Measurements from ENCODE around the gene ZSWIM8. TPM values are rescaled to one million over a fixed set of nuclear protein-coding genes. Genes with fewer than 3 reads are reported as not detected.
"Not testable (repeated sequence)": the region's sequence is repeated elsewhere in the genome, so short reads cannot be mapped to it uniquely, and the experiment has no call there.

Gene ZSWIM8
- total and polyA plus RNA-seq, 5 donors from 2014 or later, result 6.0 to 95.5 (median 12.3) TPM

GRCh38 chr10:73785721-73786511, 510 bp downstream of the ZSWIM8 start:
- peak overlapping the region; percentile 95 to 98 (median 96) for H3K4me3 Mint-ChIP-seq
- H3K36me3 ChIP-seq (ENCODE audit: control insufficient read depth, insufficient read depth, low read length), result peaks cover 17% of the 10 kb centered on the region
- peaks cover 11% of the 10 kb centered on the region for H3K36me3 Mint-ChIP-seq
- ATAC-seq (ENCODE audit: low read depth in 2 of 2), result peak; percentile 1
- peak overlapping the region; percentile 95 to 98 (median 98) for H3K27ac Mint-ChIP-seq
- H3K9me3 ChIP-seq (ENCODE audit: control insufficient read depth in 2 of 2, low read length in 2 of 2), result no peaks in the 10 kb centered on the region
- H3K9me3 Mint-ChIP-seq, result no peaks in the 10 kb centered on the region
- peaks cover 9% of the 10 kb centered on the region for H3K27me3 Mint-ChIP-seq
- H3K27me3 ChIP-seq (ENCODE audit: control insufficient read depth, insufficient read depth, low read length), result no peaks in the 10 kb centered on the region
- H3K4me1 ChIP-seq (ENCODE audit: control insufficient read depth, insufficient read depth, low read length, poor library complexity, severe bottlenecking), result peaks cover 45% of the 10 kb centered on the region
- peak; percentile 23 to 64 (median 53) for DNase-seq
- H3K4me1 Mint-ChIP-seq, result peaks cover 24 to 61% (median 37%) of the 10 kb centered on the region in 4 donors
- peak overlapping the region; percentile 77 for H3K4me3 ChIP-seq (ENCODE audit: low read depth, low read length)
- peak overlapping the region; percentile 80 for H3K27ac ChIP-seq (ENCODE audit: insufficient read depth, low read length, poor library complexity, severe bottlenecking)

GRCh38 chr10:73786512-73786885, 1.1 kb downstream of the ZSWIM8 start:
- Mint-ChIP-seq H3K27ac (peak overlapping the region; percentile 92 to 98 (median 95)), H3K4me1 (peaks cover 23 to 56% (median 37%) of the 10 kb centered on the region in 4 donors), H3K36me3 (peaks cover 11% of the 10 kb centered on the region), H3K9me3 (no peaks in the 10 kb centered on the region), H3K27me3 (peaks cover 9% of the 10 kb centered on the region), H3K4me3 (peak overlapping the region; percentile 92 to 98 (median 96))
- H3K36me3 ChIP-seq (ENCODE audit: control insufficient read depth, insufficient read depth, low read length), result peaks cover 23% of the 10 kb centered on the region
- no peaks in the 10 kb centered on the region for H3K9me3 ChIP-seq (ENCODE audit: control insufficient read depth in 2 of 2, low read length in 2 of 2)
- ATAC-seq (ENCODE audit: low read depth in 2 of 2), result no peak
- H3K4me3 ChIP-seq (ENCODE audit: low read depth, low read length), result peak overlapping the region; percentile 77
- peaks cover 39% of the 10 kb centered on the region for H3K4me1 ChIP-seq (ENCODE audit: control insufficient read depth, insufficient read depth, low read length, poor library complexity, severe bottlenecking)
- H3K27me3 ChIP-seq (ENCODE audit: control insufficient read depth, insufficient read depth, low read length), result no peaks in the 10 kb centered on the region
- no peak for DNase-seq
- H3K27ac ChIP-seq (ENCODE audit: insufficient read depth, low read length, poor library complexity, severe bottlenecking), result peak overlapping the region; percentile 80

GRCh38 chr10:73787031-73787800, 1.8 kb downstream of the ZSWIM8 start:
- ATAC-seq (ENCODE audit: low read depth in 2 of 2); H3K9me3 Mint-ChIP-seq: not testable (repeated sequence)
- H3K27ac Mint-ChIP-seq, result peak overlapping the region in 1 of 3 donors; percentile 45

GRCh38 chr10:73788864-73789658, 3.7 kb downstream of the ZSWIM8 start:
- H3K9me3 Mint-ChIP-seq, result no peaks in the 10 kb centered on the region
- ATAC-seq (ENCODE audit: low read depth in 2 of 2), result no peak
- peaks cover 15% of the 10 kb centered on the region for H3K36me3 Mint-ChIP-seq
- Histone ChIP-seq H3K4me1 (ENCODE audit: control insufficient read depth, insufficient read depth, low read length, poor library complexity, severe bottlenecking) (peaks cover 24% of the 10 kb centered on the region), H3K9me3 (ENCODE audit: control insufficient read depth in 2 of 2, low read length in 2 of 2) (no peaks in the 10 kb centered on the region), H3K36me3 (ENCODE audit: control insufficient read depth, insufficient read depth, low read length) (peaks cover 47% of the 10 kb centered on the region), H3K27ac (ENCODE audit: insufficient read depth, low read length, poor library complexity, severe bottlenecking) (no peak overlapping the region), H3K4me3 (ENCODE audit: low read depth, low read length) (no peak overlapping the region), H3K27me3 (ENCODE audit: control insufficient read depth, insufficient read depth, low read length) (no peaks in the 10 kb centered on the region)
- peaks cover 12 to 38% (median 22%) of the 10 kb centered on the region in 4 donors for H3K4me1 Mint-ChIP-seq
- peak overlapping the region in 1 of 3 donors; percentile 9 for H3K27ac Mint-ChIP-seq
- H3K27me3 Mint-ChIP-seq, result peaks cover 9% of the 10 kb centered on the region
- no peak for DNase-seq
- H3K4me3 Mint-ChIP-seq, result peak overlapping the region in 1 of 4 donors; percentile 77

More at GRCh38 chr10:73787031-73787800, 1.8 kb downstream of the ZSWIM8 start:
- not testable (repeated sequence) for H3K4me3 ChIP-seq (ENCODE audit: low read depth, low read length); H3K9me3 ChIP-seq (ENCODE audit: control insufficient read depth in 2 of 2, low read length in 2 of 2); DNase-seq; H3K27me3 Mint-ChIP-seq; H3K27me3 ChIP-seq (ENCODE audit: control insufficient read depth, insufficient read depth, low read length); H3K27ac ChIP-seq (ENCODE audit: insufficient read depth, low read length, poor library complexity, severe bottlenecking)
- Mint-ChIP-seq H3K4me3 (peak overlapping the region; percentile 92 to 98 (median 96)), H3K36me3 (peaks cover 11% of the 10 kb centered on the region), H3K4me1 (peaks cover 20 to 50% (median 33%) of the 10 kb centered on the region in 4 donors)
- Histone ChIP-seq H3K4me1 (ENCODE audit: control insufficient read depth, insufficient read depth, low read length, poor library complexity, severe bottlenecking) (peaks cover 36% of the 10 kb centered on the region), H3K36me3 (ENCODE audit: control insufficient read depth, insufficient read depth, low read length) (peaks cover 30% of the 10 kb centered on the region)

GRCh38 chr10:73789659-73790055, 4.3 kb downstream of the ZSWIM8 start:
- no peak overlapping the region for H3K4me3 ChIP-seq (ENCODE audit: low read depth, low read length)
- peaks cover 23% of the 10 kb centered on the region for H3K4me1 ChIP-seq (ENCODE audit: control insufficient read depth, insufficient read depth, low read length, poor library complexity, severe bottlenecking)
- no peaks in the 10 kb centered on the region for H3K9me3 ChIP-seq (ENCODE audit: control insufficient read depth in 2 of 2, low read length in 2 of 2)
- H3K9me3 Mint-ChIP-seq, result no peaks in the 10 kb centered on the region
- H3K27me3 ChIP-seq (ENCODE audit: control insufficient read depth, insufficient read depth, low read length), result no peaks in the 10 kb centered on the region
- H3K36me3 Mint-ChIP-seq, result peaks cover 19% of the 10 kb centered on the region
- no peak overlapping the region for H3K27ac ChIP-seq (ENCODE audit: insufficient read depth, low read length, poor library complexity, severe bottlenecking)
- H3K36me3 ChIP-seq (ENCODE audit: control insufficient read depth, insufficient read depth, low read length), result peaks cover 53% of the 10 kb centered on the region
- peak overlapping the region in 1 of 4 donors; percentile 77 for H3K4me3 Mint-ChIP-seq
- H3K27me3 Mint-ChIP-seq, result peaks cover 9% of the 10 kb centered on the region
- no peak for DNase-seq
- no peak overlapping the region for H3K27ac Mint-ChIP-seq
- ATAC-seq (ENCODE audit: low read depth in 2 of 2), result no peak
- peaks cover 13 to 32% (median 22%) of the 10 kb centered on the region in 4 donors for H3K4me1 Mint-ChIP-seq

- H3K36me3 ChIP-seq (ENCODE audit: control insufficient read depth, insufficient read depth, low read length), result peaks cover 60% of the 10 kb centered on the region
Observed at GRCh38 chr10:73790886-73791625, 5.7 kb downstream of the ZSWIM8 start.

More at GRCh38 chr10:73790886-73791625, 5.7 kb downstream of the ZSWIM8 start:
- Mint-ChIP-seq H3K4me3 (peak overlapping the region in 2 of 4 donors; percentile 33 to 77), H3K27ac (no peak overlapping the region), H3K36me3 (peaks cover 27% of the 10 kb centered on the region), H3K9me3 (no peaks in the 10 kb centered on the region), H3K4me1 (peaks cover 7 to 21% (median 15%) of the 10 kb centered on the region in 4 donors), H3K27me3 (peaks cover 4% of the 10 kb centered on the region)
- ATAC-seq (ENCODE audit: low read depth in 2 of 2) (no peak), DNase-seq (no peak)
- Histone ChIP-seq H3K27ac (ENCODE audit: insufficient read depth, low read length, poor library complexity, severe bottlenecking) (no peak overlapping the region), H3K4me3 (ENCODE audit: low read depth, low read length) (no peak overlapping the region), H3K9me3 (ENCODE audit: control insufficient read depth in 2 of 2, low read length in 2 of 2) (no peaks in the 10 kb centered on the region), H3K4me1 (ENCODE audit: control insufficient read depth, insufficient read depth, low read length, poor library complexity, severe bottlenecking) (peaks cover 18% of the 10 kb centered on the region), H3K27me3 (ENCODE audit: control insufficient read depth, insufficient read depth, low read length) (no peaks in the 10 kb centered on the region)
